DMS79 (cell line): ENCODE measurements around the gene SCTR.

Experiments used
- DNase-seq: peaks from one replicate; lab custom pipeline; 2025; lab: John Stamatoyannopoulos, UW

Gene SCTR

DNA sequence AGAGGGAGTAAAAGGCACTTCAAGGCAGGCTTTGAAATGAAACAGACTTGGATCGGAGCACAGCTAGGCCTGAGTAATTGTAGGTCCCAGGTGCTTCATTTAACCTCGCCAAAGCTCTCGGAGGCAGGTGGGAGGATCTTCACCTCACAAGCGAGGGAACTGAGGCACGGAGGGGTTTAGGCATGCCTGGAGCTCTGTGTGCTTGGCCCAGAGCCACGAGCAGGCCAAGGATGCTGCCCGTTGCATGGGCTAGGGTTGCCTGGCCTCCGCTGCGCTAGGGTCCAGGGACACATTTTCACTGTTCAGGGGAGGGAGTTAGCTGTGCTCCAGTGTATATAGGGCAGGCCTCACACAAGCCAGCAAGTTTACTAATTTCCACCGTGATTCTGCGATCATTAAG lies 81.4 kb downstream of the SCTR start:
- no peak for DNase-seq

DNA sequence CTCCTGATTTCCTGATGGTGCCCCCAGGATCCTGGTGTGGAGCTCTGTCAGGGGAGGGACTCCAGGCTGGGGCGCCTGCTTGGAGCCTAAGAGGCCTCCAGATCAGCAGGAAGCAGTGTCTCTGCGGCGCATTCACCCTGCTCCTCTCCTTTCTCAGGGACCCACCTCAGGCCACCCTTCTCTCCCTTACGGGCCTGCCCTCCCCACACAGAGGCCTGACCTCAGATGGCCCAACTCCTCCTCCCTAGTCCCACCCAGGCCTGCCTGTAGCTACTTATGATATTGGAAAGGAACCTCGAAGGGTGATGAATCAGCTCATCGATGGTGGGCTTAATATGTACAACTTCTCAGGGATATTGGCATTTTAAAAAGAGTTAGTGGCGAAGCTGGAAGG lies 82.1 kb downstream of the SCTR start:
- DNase-seq, result no peak

DNA sequence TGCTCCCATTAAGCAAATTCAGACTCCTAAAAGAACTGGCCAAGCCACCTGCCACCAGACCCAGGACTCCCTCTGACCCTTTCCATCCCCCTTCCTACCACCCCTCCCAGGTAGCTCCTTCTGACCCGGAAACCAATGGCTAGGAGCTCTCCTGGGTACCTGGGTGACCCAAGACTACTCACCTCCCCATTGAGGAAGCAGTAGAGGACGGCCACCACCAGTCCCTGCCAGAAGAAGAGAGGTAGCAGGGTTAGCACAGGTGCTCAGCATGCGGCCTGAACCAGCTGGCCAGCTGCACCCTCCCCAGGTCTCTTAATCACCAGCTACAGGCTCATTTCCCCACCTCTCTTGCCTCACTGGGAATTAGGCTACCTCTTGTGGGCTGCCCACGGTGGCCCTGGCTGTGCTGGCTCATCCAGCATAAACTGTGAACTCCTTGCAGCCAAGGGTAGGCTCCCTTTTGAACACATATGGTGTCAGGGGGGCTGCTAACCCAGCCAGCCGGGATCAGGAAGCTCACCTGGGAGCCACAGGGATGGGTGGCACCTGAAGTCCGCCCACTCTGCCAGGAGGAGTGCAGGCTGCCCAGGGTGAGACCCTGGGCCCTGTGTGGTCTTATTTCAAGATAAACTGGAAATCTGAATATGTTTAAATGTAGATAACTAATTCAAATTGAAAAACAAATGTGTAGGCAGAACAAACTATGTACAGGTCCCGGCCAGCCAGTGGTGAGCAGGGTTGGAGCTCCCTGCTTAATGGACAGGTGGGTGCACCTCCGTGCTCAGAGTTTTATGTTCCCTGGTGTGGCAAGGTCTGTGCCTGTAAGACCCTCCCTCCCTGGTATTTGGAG lies 82.7 kb downstream of the SCTR start:
- DNase-seq, result no peak

DNA sequence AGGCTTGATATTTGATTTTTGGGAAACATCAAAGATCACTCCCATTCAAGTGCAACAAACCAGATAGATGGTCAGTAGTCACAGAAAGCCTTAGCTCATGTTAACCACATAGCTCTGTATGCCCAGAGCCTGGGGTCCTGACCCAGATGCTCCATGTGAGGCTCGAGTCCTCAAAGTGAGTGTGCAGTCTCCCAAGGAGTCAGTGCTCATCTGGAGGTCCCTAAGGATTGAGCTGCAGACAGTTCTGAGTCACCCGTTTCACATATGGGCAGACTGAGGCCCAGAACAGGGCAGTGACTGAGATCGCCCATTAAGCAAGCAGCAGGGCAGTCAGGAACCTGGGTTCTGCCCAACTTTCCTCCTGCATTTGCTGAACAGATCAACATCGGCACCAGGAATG lies 83.4 kb downstream of the SCTR start:
- no peak for DNase-seq

GRCh38 chr2:119440501-119440870 lies 83.8 kb downstream of the SCTR start:
- no peak for DNase-seq

DNA sequence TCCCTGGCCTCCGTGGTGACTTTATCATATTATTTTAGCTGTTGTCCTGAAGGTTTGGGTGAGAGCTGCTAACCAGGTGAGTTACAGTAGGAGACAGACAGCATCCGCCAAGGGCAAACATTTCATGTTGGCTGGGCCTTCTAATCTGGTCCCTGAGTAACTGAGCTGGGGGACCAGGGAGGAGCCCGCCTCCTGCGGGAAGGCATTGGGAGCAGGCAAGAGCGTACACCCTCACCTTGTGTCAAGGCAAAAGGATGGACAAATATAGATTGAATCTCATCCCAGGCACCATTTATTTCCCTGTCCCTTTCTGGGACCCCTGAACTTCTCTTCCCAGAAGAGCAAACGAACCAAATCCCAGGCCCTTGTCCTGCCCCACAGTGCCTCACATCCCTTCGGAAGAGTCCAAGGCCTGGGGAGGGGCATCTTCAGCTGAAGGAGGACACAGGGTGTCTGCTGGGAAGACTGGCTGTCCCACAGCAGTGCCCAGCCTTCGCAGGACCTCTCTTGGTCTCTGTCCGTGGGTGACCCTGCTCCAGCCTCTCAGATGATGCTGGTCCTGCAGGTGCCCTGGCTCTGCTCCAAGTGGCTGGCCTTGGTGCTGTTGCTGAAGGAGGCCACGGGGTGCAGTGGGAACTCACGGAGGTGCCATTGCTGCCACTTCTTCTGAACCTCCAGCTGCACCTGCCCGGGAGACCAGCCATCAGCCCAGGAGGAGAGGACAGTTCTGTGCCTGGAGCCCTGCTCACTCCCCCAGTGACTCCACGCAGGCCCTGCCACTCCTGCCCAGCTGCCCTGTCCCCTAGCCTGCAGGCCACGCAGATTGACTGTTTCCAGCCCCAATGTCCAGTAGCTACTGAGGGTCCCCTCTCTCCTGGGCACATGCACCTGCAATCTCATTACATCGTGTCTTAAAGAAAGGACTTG lies 84.4 kb downstream of the SCTR start:
- no peak for DNase-seq

DNA sequence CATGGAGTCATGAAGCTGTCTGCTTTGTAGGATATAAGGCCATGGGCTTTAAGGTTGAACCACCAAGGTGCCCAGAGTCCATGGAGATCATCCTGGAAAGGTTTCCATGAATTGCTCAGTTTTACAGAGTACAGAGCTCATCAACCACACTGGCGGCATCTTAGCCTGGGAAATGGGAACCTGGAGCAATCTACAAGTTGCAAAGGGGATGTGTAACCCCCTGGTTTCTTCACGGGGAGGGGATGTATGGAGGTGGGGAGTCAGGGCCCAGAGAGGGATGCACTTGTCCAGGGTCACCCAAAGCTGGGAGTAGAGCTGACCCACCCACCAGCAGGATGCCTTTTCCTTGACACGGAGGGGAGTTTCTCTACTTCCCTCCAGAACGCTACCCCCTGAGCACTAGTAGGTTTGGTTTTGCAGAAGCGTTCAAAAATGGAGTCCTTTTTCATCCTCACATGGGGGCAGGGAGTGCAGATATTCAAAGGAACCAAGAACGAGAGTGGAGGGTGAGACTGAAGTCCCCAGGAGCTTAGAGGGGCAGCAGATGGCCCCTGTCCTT lies 85.5 kb downstream of the SCTR start:
- no peak for DNase-seq

DNA sequence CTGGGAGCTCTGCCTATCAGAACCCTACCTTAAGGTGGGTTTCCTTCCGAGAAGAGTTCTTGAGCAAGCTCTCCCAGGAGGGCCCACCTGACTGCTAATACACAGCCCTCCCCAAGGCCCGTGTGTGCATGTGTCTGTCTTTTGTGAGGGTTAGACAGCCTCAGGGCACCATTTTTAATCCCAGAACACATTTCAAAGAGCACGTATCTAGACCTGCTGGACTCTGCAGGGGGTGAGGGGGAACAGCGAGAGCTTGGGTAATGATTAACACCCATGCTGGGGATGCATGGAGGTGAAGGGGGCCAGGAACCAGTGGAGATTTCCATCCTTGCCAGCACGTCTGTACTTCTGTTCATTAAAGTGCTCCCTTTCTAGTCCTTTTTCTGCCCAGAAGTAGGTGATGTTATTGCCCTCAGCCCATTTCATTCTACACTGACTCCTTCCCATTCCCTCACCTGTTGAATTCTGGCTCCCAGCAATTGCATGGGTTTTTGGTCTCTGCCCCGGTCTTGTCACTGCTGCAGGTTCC lies 86.1 kb downstream of the SCTR start:
- DNase-seq, result no peak

GRCh38 chr2:119436993-119437772 lies 87.1 kb downstream of the SCTR start:
- no peak for DNase-seq

DNA sequence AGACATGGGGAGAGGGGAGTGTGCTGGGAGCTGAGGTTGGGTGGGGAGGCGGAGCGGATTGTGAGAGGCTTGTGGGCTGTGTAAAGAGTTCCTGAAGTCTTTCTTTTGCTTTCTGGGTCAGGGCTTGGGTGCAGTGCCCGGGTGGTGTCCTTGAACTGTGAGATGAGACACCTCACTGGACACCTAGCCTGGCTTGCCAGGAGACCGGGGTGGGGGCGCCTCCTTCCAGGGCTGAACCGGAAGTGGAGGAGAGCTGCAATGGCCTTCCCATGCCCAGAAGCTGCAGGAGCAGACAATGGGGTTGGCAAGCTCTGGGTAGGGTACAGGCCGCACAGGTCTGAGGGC lies 88.4 kb downstream of the SCTR start:
- DNase-seq, result no peak

- no peak for DNase-seq
Measured at GRCh38 chr2:119435081-119435952, 89.0 kb downstream of the SCTR start.

- no peak for DNase-seq
Measured at GRCh38 chr2:119434664-119435063, 89.6 kb downstream of the SCTR start.

DNA sequence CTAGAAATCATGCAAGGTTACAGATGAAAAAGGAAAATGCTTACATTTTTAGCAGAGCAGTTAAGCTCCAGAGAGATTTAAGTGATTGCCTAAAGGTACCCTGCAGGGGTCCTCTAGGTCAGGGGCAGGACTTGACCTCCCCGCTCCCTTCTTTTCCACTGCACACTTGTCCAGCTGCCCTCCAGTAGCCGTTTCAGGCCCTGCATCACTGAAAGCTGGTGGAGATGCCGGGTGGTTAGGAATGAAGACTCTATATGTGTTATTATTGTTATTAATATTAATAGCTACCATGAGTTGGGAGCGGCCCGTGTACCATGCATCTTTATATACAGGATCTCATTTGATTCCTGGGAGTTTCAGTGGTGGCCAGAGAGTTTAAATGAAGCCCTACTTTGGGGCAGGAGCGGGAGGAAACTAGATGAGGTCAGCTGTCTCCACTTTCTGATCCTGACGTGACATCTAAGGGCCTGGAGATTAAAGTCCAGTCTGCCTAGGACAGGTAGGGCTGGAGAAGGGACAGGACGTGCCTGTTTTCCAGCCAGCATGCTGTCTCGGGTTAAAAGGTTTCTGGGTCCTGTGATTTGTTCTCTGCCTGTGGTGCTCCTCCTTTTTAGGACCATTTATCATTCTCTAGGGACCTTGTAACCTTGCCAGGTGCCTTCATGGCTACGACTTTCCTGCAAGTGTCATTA lies 90.5 kb downstream of the SCTR start:
- peak; percentile 20 for DNase-seq

DNA sequence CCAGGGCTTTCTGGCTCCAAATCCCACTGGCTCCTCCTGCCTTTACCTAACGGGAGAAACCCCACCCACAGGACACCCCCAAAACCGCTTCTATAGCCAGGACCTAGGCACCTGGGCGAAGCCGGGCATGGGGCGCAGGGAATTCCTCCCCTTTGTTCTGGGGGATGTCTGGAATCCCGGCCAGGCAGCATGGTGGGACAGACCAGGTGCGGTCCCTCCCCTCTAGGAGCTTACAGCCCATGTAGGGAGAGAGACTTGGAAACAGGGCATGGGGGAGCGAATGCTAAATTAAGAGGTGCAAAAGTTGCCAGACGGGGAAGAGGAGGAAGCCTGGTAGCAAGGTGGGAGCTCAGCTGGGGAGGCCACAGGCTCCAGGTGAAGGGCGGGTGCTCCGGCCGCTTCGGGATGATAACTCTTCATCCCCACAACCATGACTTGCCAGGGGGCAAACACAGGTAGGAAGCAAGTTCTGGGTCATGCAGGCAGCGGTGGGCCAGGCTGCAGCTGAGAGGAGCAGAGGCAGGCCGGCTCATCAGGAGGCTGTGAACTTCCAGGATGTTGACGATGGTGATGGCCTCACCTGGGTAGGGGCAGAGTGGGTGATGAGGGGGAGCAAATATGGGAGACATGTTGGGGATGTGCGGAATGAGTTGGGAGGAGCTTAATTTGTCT lies 91.3 kb downstream of the SCTR start:
- no peak for DNase-seq

DNA sequence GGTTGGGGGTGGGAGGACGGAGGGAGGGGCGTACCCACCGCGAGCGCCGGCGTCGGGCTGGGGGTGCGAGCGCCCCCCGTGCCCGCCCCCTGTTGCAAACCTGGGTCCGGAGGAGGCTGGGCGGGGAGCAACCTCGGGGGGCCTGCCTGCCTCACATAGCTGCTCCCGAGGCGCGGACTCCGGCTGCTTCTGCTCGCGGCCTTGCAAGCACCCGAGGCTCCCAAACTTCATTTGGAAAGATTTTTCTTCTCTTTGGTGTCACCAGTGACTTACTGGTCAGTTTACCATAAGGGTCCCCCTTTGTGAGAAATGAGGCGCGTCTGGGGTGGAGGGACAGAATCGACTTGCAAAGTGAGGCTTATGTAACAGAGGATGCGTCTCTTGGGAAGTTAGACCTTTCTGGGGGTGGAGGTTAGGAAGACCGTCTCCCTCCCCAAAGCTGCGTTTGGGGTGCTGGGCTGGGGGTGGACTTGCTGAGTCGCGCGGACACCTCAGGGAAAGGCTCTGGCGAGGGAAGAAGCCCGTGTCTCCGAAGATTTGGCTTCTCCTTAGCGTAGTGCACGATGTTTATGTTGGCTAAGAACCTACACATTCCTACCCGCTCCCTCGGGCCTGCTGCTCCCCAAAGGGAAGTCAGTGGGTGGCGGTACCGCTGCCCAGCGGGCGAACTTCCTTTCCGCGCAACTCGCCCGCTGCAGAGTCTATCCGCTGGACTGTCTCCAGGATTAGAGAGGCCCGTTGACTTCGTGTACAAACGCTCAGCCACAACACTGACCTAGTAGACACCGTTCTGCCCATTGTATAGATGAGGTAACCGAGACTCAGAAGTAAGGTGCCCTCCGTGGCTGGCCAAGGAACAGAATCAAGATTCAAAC lies 92.1 kb downstream of the SCTR start:
- DNase-seq, result no peak

DNA sequence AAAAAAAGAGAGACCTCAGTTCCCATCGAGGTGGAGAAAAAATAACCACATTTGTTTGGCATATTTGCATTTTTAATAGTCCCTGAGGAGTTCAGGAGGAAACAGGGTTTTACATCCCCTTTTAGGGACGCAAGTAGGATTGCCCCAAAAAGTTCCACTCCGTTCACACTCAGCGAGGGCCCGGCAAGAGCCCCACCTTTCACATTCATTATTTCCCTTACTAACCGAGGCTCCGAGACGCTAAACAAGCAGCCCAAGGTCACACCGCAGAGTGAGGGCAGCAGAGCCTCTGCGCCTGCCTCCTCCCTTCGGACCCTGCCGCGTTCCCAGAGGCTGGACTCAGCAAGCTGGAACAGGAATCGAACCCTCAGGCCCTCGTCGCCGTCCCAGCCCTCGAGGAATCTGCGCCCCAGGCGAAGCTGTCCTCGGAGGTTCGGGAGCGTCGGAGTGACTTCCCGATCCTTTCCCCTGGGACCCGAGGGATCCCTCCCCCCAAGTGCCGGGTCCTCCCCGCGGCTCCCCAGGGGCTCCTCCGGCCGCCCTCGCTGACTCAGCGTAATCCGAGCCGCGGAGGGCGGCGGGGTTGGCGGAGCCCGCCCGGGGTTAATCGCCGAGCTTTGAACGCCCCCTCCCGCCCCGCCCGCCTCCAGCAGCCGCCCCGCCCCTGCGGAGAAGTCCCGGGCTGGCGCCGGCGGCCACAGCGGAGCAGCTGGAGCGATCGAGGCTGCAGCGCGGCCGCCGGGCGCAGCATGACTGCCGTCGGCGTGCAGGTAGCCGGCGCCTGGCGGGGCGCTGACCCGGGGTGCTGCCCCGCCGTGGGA lies 92.9 kb downstream of the SCTR start, which contains the start of gene TMEM37:
Gene TMEM37, plus strand, starts transcription at position 700 of the 821 bp plus-strand sequence. Its CDS starts 50 bp downstream, at position 750.
- peak; percentile 52 for DNase-seq

- DNase-seq, result no peak
Measured at GRCh38 chr2:119430023-119430498, 94.2 kb downstream of the SCTR start.
